ENCODE data around the gene CD48.
A peak's percentile ranks its signal among the peaks of the same experiment; 100 is the strongest.
"Not testable (repeated sequence)": the region's sequence is repeated elsewhere in the genome, so short reads cannot be mapped to it uniquely, and the experiment has no call there.

CD48 gene

GRCh38 chr1:160652924-160653619 lies 58.5 kb downstream of the CD48 start:
- DNase-seq (no peak), ATAC-seq (no peak)

DNA sequence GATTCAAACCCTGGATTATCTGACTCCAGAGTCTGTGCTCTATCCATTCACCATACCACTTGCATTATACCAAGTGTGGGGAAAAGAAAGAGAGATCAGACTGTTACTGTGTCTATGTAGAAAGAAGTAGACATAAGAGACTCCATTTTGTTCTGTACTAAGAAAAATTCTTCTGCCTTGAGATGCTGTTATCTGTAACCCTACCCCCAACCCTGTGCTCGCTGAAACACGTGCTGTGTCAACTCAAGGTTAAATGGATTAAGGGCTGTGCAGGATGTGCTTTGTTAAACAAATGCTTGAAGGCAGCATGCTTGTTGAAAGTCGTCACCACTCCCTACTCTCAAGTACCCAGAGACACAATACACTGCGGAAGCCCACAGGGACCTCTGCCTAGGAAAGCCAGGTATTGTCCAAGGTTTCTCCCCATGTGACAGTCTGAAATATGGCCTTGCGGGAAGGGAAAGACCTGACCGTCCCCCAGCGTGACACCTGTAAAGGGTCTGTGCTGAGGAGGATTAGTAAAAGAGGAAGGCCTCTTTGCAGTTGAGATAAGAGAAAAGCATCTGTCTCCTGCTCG lies 59.5 kb downstream of the CD48 start:
- not testable (repeated sequence) for ATAC-seq, DNase-seq

DNA sequence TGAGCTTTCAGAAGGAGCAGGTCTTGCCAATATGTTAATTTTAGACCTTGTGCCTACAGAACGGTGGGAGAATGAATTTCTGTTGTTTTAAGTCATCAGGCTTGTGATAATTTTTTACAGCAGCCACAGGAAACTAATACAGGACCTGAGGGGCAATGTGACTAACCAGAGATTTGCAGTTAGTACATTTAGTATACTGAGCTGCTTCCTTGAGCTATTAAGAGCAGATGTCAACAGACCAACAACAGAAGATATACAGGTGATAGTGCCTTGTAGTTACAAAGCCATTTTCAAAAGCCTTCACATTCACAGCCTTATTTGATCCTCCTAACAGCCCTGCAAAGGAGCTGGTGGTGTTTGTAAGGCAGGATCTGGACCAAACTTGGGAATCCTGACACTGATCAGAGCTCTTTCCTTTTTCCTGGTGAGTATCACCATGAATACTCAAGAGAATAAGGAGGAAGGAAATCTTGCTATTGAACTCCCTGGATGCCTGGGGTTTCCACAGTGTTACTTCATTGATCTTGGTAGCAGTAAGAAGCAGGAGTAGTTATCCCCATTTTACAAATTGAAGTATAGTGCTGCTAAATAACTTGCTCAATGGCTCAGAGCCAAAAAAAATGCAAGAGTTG lies 60.1 kb downstream of the CD48 start:
- no peak for DNase-seq
- no peak for ATAC-seq

GRCh38 chr1:160647329-160647720 lies 64.3 kb downstream of the CD48 start:
- ATAC-seq: peak; percentile 15
- no peak for DNase-seq

DNA sequence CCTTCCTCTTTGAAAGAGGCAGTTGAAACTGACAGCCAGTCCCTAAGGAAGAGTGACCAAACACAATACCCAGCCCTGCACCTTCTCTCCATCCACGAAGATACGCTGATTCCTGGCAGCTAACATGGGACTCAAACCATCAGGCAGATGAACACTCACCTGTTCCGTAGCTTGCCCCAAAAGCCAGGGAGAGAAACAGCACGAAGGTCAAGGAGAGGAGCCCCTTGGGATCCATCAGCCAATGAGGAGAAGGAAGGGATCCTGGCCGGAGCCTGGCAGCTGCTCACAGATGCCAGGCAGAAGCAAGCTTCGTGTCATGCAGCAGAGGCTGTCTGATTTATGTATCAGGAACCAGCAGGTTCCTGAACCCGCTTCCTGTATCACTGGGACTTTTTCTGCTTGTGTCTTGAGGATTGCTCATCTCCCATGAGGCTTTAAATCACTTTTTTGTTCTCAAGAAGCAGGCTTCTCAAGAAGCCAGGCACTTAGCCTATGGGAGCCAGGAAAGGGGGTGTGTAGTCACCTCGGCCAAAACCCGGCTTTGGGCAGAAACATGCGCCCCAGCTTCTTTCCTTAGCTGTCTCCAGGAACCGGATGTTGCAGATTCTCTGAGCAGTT lies 64.8 kb downstream of the CD48 start, which contains the start of gene SLAMF1:
SLAMF1 (minus strand) TSS at position 334 of the 618 bp plus-strand sequence; CDS start at position 235, 99 bp downstream.
- DNase-seq (peak; percentile 66), ATAC-seq (peak; percentile 83)

GRCh38 chr1:160646180-160646579 lies 65.4 kb downstream of the CD48 start:
- no peak for ATAC-seq
- no peak for DNase-seq

- DNase-seq (no peak), ATAC-seq (no peak)
Measured at GRCh38 chr1:160645386-160646130, 66.1 kb downstream of the CD48 start.

DNA sequence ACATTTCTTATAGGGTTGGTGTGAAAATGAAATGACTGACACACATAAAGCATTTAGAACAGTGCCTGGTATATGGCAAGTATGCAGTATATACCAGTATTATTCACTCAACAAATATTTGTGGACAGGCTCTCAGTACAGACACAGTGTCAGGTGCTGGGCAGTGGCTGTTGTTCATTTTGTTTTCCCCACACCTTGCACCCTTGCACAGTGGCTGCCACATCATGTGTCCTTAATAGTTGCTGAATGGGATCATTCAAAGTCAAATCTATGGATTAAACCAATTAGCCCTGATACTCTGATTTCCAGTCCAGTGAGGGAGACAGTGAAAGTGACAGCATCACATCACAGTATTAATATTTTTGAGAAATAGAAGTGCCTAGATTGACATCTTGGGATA lies 67.2 kb downstream of the CD48 start:
- no peak for ATAC-seq
- DNase-seq: no peak

DNA sequence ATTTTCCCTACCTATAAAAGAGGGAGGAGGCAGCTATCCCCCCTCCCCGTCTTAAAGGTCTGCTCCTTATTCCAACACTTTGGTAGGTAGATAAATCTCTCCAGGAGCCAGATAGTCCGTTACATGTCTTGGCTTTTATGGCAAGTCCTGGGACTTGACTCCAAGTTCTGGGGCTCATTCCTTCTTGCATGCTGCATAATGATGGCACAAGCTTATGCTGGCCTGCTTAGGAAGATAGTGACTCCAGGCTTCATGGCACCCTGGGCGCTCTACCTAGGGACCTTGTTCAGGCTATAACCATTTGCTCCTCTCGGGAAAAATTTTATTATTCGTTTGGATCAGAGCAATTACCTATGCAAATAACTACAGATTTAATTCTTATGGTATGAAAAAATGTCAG lies 68.5 kb downstream of the CD48 start:
- DNase-seq (no peak), ATAC-seq (no peak)

DNA sequence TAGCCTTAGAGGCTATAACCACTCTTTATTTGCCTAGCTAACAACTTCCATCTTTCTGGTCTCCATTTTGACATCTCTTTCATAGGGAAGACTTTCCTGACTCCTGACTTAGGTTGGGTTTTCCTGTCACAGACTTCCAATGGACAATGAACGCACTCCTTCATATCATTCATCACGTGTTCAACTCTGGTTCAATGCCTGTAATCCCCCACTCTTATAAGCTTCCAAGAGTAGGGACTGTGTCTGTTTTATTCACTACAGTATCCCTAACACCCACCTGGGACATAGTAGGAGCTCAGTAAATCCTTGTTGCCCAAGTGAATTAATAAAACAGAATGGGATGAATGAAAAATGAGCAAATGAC lies 69.4 kb downstream of the CD48 start:
- no peak for DNase-seq
- no peak for ATAC-seq

GRCh38 chr1:160641323-160642280 lies 70.0 kb downstream of the CD48 start:
- peak; percentile 39 for DNase-seq

GRCh38 chr1:160640359-160641123 lies 71.1 kb downstream of the CD48 start:
- no peak for DNase-seq
- ATAC-seq: peak; percentile 64

More at GRCh38 chr1:160641323-160642280, 70.0 kb downstream of the CD48 start:
- peak; percentile 79 for ATAC-seq

DNA sequence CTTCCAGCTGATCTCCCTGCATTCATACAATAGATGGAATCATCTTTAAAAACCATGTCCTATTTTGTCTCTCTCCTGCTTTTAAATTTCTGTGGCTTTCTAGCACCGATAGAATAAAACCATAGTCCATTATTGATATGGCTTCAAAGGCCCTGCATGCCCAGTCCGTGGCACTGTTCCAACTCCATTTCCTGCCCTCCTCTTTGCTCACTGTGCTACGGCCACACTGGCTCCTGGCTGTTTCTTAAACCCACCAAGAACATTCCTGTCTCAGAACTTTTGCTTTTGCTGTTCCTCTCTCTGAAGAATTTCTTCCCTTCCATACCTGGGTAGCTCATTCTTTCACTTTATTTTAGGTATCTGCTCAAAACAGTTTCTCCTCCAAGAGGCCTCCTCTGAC lies 72.0 kb downstream of the CD48 start:
- DNase-seq (no peak), ATAC-seq (no peak)

GRCh38 chr1:160638926-160639325 lies 72.7 kb downstream of the CD48 start:
- ATAC-seq (no peak), DNase-seq (no peak)

DNA sequence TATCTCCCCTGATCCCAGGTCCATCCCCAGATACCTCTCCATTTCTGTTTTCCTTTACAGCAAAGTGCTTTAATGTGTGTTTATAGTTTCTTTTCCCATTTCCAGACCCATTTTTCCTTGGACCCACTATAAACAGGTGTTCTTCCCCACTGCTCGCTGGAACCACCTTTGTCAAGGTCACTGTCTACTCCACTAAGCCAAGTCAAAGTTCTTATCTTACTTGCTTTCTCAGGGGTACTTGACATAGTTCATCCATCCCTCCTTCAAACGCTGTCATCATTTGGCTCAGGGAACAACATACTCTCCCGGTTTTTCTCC lies 73.1 kb downstream of the CD48 start:
- no peak for DNase-seq
- no peak for ATAC-seq

- no peak for DNase-seq
Measured at GRCh38 chr1:160637821-160638539, 73.6 kb downstream of the CD48 start.

DNA sequence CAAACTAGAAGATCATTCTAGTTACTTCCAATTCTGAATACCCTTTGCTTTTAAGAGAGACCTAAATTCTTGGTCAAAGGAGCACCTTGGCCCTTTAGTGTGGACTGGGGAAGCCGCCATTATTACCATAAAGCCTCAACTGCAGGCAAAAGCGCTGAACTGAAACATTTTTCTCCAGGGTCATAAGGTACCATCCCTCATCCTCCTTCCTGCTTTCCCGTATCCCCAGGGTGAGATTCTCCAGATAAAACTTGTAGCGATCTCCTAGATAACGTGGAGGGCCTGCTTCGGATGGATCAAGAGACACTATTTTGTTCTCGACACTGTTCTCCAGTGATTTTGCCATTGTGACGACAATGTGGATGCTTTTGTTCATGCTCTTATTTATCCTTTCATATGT lies 74.6 kb downstream of the CD48 start:
- no peak for DNase-seq
- no peak for ATAC-seq

More at GRCh38 chr1:160637821-160638539, 73.6 kb downstream of the CD48 start:
- peak; percentile 11 for ATAC-seq

DNA sequence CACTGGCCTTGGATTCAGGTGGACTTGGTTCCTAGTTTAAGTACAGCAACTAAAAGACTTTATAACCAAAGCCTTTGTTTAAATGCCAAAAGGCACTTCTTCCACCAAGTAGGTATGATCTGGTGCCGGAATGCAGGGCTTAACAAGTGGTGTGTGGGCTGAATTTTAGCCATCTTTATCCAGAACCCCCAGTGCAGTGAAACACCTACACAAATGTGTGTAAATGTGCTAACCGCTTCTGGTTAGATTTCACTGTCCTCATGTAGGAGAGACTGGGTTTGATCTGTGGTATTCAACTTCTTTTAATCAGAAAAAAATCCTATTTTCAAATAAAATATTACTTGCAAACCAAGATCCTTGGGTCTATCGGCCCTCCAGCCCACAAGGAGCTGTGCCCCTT lies 75.1 kb downstream of the CD48 start:
- no peak for DNase-seq
- ATAC-seq: no peak

DNA sequence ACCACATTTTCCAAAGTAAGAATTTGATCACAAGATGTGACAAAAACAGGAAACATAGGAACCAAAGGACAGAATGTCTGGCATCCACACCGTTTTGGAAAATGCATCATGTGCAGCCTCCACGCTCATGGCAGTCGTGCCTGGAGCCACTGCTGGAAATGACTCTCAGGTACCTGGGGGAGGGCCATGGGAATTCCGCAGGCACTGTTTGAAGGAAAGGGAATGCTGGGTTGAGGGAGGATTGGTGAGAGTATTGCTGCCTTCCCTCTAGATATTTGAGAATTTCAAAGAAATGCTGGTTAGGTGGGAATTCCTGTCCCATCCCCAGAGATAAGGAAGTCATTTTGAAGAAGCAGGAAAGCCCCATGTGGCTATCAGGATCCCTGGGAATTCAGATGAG lies 75.5 kb downstream of the CD48 start:
- ATAC-seq (no peak), DNase-seq (no peak)

Data from stimulated activated naive CD8-positive, alpha-beta T cell treated with anti-CD3 and anti-CD28 coated beads, Interleukin-15, Interleukin-2, amounts not matched to agents 100 U/mL and 50 U/mL, for 24 hours (primary cell).